Activated T-helper 1 cell treated with anti-CD3 and anti-CD28 coated beads, Interleukin-12 subunit alpha, Interleukin-12 subunit beta, Interleukin-2, Interleukin-4 antibody, amounts not matched to agents 30 ng/mL and 10 ng/mL and 1 ng/mL, durations not matched to agents 14 hours and 24 hours and 36 hours (primary cell): ENCODE data around the gene ZBTB24. TPM values are rescaled to one million over a fixed set of nuclear protein-coding genes. Genes with fewer than 3 reads are reported as not detected.

Experiments
- total RNA-seq: library from RNA; stranded (reverse); gene quantifications from 2 replicates; pipeline ENCODE4 v1.2.3, GENCODE V29; 2022

The ZBTB24 gene
- total RNA-seq, 1 donor from 2014 or later, result 19.5 TPM

Other genes starting within 250 kb of the ZBTB24 start
- 249 and 251 TPM in 2 replicates for gene CD164, start 100.8 kb downstream of the ZBTB24 start, total RNA-seq
- gene PPIL6, start 42.6 kb downstream of the ZBTB24 start, total RNA-seq, result 0.13 and 0.29 TPM in 2 replicates
- gene SMPD2, start 42.5 kb downstream of the ZBTB24 start, total RNA-seq, result 18.5 and 19.1 TPM in 2 replicates
- gene MICAL1, start 27.4 kb downstream of the ZBTB24 start, total RNA-seq, result 40.8 and 47.1 TPM in 2 replicates
- gene AK9, start 208.0 kb upstream of the ZBTB24 start, total RNA-seq, result 2.8 and 3.8 TPM in 2 replicates
- 7.5 and 8.1 TPM in 2 replicates for gene FIG4, start 208.1 kb upstream of the ZBTB24 start, total RNA-seq